ENCODE data around the gene GTPBP2.

GTPBP2 gene

DNA sequence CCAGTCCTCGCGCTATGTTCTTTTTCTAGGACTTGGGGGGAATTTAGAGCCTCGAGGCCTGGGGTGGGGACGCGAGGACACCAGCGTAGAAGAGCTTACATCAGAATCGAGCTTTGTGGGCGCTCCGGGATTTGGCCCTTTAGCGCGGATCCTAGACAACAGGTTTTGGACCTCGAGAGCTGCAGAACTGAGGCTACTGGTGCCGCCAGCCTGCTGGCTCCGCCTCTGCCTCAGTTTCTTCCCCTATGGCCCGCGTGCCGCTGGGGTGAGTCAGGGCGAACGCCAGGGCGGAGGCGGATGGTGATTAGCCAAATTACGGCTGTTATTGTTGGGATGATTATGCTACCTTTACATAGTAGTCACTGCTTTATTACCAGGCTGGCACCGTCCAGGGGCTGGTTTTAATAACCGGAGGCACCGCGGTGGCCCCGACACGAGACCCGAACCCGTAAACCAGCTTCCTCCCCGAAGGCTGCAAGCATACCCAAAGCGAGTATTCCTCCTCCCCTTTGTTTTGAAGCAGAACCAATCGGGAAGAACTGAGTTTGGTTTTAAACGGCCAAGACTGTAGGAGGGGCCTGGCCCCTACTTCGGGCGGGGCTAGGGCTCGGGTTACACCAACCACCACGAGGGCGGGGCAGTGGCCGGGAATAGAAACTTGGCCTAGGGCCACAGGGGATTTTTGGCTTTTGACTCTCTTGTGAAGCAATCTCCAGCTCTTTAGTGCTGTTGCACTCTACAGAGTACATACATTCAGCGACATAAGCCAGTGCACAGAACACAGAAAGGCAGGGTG is 639 bp upstream of the GTPBP2 start (continued):
- TF ChIP-seq, protein P1, sequence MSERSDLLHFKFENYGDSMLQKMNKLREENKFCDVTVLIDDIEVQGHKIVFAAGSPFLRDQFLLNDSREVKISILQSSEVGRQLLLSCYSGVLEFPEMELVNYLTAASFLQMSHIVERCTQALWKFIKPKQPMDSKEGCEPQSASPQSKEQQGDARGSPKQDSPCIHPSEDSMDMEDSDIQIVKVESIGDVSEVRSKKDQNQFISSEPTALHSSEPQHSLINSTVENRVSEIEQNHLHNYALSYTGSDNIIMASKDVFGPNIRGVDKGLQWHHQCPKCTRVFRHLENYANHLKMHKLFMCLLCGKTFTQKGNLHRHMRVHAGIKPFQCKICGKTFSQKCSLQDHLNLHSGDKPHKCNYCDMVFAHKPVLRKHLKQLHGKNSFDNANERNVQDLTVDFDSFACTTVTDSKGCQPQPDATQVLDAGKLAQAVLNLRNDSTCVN (tag by site-specific recombination; optimal IDR thresholded peaks at IDR 0.05) = peak; percentile 25

DNA sequence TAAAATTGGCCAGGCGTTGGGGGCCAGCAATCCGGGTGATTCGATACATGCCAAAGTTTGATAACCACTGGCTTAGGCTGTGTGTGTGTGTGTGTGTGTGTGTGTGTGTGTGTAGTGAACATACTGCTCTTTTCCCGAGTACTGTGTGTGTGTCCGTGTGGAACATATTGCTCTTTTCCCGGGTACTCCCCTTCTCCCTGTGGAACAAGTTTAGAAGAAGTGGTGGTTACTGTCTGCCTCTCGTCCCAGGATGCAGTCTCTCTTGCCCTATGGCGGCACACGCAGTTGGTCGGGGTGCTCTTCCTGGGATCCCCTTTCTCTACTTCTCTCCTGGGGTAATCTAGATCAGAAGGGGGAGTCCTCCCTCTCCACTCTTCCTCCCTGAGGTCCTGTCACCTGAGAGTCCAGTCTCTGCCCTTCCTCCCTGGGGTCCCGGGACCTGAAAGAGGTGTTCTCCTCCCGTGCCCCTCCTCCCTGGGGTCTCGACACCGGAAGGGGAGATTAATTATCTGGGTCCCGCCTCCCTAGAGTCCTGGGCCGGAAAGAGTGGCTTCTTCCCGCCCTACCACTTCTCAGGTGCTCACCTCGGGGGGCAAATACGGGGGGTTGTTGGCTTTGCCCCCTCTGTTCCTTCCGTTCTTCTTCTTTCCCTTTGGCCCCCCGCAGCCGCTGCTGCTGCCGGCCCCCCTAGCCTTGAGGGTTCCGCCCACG is 516 bp downstream of the GTPBP2 start:
- Histone ChIP-seq H3K9me3 (ENCODE audit: control insufficient read depth, insufficient read depth, low read depth, low read length) (no peaks in the 10 kb centered on the region), H3K27ac (ENCODE audit: extremely low read depth, low read depth, low read length) (peak overlapping the region; percentile 90), H3K4me3 (ENCODE audit: low read depth, low read length) (peak overlapping the region; percentile 77), H3K4me1 (ENCODE audit: control insufficient read depth, insufficient read depth, low read length) (0 out of 2 replicates have a peak, but pooled peaks cover 8% of the 10 kb centered on the region), H3K36me3 (ENCODE audit: control insufficient read depth in 2 of 2, insufficient read depth in 1 of 2, low read length in 2 of 2) (peaks cover 0 to 29% of the 10 kb centered on the region in 2 experiments; a peak in 2 of 3 replicates)
- POLR2A ChIA-PET = interaction anchor here (0.8 to 4.2 kb wide), 22 partner anchors 9 to 684 kb away, joined by 3 to 40 read pairs (median 7); partner anchors contain the start of genes AARS2, HSP90AB1, POLH and RSPH9
- CTCF ChIA-PET = interaction anchor here (1.1 to 2.6 kb wide), 3 partner anchors 20 to 50 kb away, joined by 3 to 15 read pairs (median 5); no protein-coding TSS in a partner anchor
- TF ChIP-seq ZNF600 (tag by site-specific recombination; IDR thresholded peaks at IDR 0.05) = peak; percentile 51; the same call in 1 of the 2 replicates
- no peak for TF ChIP-seq GLI2 (tag by site-specific recombination; IDR thresholded peaks at IDR 0.05; ENCODE audit: borderline replicate concordance, low read depth)
- no peak; the same call in 1 of the 2 replicates for TF ChIP-seq ZNF146 (tag by site-specific recombination; IDR thresholded peaks at IDR 0.05)
- TF ChIP-seq, protein P2, sequence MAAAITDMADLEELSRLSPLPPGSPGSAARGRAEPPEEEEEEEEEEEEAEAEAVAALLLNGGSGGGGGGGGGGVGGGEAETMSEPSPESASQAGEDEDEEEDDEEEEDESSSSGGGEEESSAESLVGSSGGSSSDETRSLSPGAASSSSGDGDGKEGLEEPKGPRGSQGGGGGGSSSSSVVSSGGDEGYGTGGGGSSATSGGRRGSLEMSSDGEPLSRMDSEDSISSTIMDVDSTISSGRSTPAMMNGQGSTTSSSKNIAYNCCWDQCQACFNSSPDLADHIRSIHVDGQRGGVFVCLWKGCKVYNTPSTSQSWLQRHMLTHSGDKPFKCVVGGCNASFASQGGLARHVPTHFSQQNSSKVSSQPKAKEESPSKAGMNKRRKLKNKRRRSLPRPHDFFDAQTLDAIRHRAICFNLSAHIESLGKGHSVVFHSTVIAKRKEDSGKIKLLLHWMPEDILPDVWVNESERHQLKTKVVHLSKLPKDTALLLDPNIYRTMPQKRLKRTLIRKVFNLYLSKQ (tag by site-specific recombination; IDR thresholded peaks at IDR 0.05; ENCODE audit: borderline replicate concordance) = no peak
- TF ChIP-seq KLF7 (tag by site-specific recombination; IDR thresholded peaks at IDR 0.05; ENCODE audit: borderline replicate concordance) = no peak
- TF ChIP-seq KLF8 (tag by site-specific recombination; IDR thresholded peaks at IDR 0.05) = no peak; the same call in 1 of the 2 replicates
- TF ChIP-seq, protein P3, sequence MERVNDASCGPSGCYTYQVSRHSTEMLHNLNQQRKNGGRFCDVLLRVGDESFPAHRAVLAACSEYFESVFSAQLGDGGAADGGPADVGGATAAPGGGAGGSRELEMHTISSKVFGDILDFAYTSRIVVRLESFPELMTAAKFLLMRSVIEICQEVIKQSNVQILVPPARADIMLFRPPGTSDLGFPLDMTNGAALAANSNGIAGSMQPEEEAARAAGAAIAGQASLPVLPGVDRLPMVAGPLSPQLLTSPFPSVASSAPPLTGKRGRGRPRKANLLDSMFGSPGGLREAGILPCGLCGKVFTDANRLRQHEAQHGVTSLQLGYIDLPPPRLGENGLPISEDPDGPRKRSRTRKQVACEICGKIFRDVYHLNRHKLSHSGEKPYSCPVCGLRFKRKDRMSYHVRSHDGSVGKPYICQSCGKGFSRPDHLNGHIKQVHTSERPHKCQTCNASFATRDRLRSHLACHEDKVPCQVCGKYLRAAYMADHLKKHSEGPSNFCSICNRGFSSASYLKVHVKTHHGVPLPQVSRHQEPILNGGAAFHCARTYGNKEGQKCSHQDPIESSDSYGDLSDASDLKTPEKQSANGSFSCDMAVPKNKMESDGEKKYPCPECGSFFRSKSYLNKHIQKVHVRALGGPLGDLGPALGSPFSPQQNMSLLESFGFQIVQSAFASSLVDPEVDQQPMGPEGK (tag by site-specific recombination; IDR thresholded peaks at IDR 0.05) = peak; percentile 75; the same call in 1 of the 2 replicates
- TF ChIP-seq ZBTB20 (tag by site-specific recombination; IDR thresholded peaks at IDR 0.05) = peak; percentile 86
- TF ChIP-seq, protein P4, sequence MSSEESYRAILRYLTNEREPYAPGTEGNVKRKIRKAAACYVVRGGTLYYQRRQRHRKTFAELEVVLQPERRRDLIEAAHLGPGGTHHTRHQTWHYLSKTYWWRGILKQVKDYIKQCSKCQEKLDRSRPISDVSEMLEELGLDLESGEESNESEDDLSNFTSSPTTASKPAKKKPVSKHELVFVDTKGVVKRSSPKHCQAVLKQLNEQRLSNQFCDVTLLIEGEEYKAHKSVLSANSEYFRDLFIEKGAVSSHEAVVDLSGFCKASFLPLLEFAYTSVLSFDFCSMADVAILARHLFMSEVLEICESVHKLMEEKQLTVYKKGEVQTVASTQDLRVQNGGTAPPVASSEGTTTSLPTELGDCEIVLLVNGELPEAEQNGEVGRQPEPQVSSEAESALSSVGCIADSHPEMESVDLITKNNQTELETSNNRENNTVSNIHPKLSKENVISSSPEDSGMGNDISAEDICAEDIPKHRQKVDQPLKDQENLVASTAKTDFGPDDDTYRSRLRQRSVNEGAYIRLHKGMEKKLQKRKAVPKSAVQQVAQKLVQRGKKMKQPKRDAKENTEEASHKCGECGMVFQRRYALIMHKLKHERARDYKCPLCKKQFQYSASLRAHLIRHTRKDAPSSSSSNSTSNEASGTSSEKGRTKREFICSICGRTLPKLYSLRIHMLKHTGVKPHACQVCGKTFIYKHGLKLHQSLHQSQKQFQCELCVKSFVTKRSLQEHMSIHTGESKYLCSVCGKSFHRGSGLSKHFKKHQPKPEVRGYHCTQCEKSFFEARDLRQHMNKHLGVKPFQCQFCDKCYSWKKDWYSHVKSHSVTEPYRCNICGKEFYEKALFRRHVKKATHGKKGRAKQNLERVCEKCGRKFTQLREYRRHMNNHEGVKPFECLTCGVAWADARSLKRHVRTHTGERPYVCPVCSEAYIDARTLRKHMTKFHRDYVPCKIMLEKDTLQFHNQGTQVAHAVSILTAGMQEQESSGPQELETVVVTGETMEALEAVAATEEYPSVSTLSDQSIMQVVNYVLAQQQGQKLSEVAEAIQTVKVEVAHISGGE (tag by site-specific recombination; conservative IDR thresholded peaks at IDR 0.05; ENCODE audit: low read depth) = no peak; the same call in 1 of the 2 replicates
- no peak for TF ChIP-seq ZNF610 (tag by site-specific recombination; IDR thresholded peaks at IDR 0.05; ENCODE audit: borderline replicate concordance)
- TF ChIP-seq ZNF423 (tag by site-specific recombination; IDR thresholded peaks at IDR 0.05) = 0 out of 2 replicates have a peak, but pooled peaks have one; percentile 50
- no peak for TF ChIP-seq SCRT1 (tag by site-specific recombination; IDR thresholded peaks at IDR 0.05; ENCODE audit: borderline replicate concordance)
- TF ChIP-seq, protein P5, sequence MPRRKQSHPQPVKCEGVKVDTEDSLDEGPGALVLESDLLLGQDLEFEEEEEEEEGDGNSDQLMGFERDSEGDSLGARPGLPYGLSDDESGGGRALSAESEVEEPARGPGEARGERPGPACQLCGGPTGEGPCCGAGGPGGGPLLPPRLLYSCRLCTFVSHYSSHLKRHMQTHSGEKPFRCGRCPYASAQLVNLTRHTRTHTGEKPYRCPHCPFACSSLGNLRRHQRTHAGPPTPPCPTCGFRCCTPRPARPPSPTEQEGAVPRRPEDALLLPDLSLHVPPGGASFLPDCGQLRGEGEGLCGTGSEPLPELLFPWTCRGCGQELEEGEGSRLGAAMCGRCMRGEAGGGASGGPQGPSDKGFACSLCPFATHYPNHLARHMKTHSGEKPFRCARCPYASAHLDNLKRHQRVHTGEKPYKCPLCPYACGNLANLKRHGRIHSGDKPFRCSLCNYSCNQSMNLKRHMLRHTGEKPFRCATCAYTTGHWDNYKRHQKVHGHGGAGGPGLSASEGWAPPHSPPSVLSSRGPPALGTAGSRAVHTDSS (tag by site-specific recombination; IDR thresholded peaks at IDR 0.05) = peak; percentile 39; the same call in 1 of the 2 replicates
- no peak; the same call in 1 of the 2 replicates for TF ChIP-seq KLF16 (tag by site-specific recombination; IDR thresholded peaks at IDR 0.05)
- no peak for TF ChIP-seq ZFP69B (tag by site-specific recombination; IDR thresholded peaks at IDR 0.05)
- TF ChIP-seq ZNF114 (tag by site-specific recombination; IDR thresholded peaks at IDR 0.05) = no peak
- TF ChIP-seq, protein P6, sequence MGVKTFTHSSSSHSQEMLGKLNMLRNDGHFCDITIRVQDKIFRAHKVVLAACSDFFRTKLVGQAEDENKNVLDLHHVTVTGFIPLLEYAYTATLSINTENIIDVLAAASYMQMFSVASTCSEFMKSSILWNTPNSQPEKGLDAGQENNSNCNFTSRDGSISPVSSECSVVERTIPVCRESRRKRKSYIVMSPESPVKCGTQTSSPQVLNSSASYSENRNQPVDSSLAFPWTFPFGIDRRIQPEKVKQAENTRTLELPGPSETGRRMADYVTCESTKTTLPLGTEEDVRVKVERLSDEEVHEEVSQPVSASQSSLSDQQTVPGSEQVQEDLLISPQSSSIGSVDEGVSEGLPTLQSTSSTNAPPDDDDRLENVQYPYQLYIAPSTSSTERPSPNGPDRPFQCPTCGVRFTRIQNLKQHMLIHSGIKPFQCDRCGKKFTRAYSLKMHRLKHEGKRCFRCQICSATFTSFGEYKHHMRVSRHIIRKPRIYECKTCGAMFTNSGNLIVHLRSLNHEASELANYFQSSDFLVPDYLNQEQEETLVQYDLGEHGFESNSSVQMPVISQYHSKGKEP (tag by site-specific recombination; IDR thresholded peaks at IDR 0.05) = no peak
- TF ChIP-seq, protein P7, sequence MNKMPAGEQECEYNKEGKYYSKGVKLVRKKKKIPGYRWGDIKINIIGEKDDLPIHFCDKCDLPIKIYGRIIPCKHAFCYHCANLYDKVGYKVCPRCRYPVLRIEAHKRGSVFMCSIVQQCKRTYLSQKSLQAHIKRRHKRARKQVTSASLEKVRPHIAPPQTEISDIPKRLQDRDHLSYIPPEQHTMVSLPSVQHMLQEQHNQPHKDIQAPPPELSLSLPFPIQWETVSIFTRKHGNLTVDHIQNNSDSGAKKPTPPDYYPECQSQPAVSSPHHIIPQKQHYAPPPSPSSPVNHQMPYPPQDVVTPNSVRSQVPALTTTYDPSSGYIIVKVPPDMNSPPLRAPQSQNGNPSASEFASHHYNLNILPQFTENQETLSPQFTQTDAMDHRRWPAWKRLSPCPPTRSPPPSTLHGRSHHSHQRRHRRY (tag by site-specific recombination; IDR thresholded peaks at IDR 0.05) = no peak
- no peak for TF ChIP-seq HOXA7 (CRISPR knock-in tag; IDR thresholded peaks at IDR 0.05; ENCODE audit: borderline replicate concordance)
